HG02571 (cell line): ENCODE measurements around the gene KCNQ1OT1.

Experiments
- ATAC-seq: cut with Tn5 transposase; IDR thresholded peaks from one replicate; pipeline ENCODE4 v1.9.1; 2021; ENCODE audit warnings: mild to moderate bottlenecking, moderate library complexity; ENCODE audit not compliant: unreplicated experiment

The KCNQ1OT1 gene

GRCh38 chr11:2574043-2574552, 125.7 kb downstream of the KCNQ1OT1 start:
- ATAC-seq = no peak

GRCh38 chr11:2573240-2574042, 126.4 kb downstream of the KCNQ1OT1 start:
- ATAC-seq = no peak

- ATAC-seq = no peak
Measured at GRCh38 chr11:2572491-2573239, 127.1 kb downstream of the KCNQ1OT1 start.

- no peak for ATAC-seq
Measured at GRCh38 chr11:2571598-2572281, 128.1 kb downstream of the KCNQ1OT1 start.

GRCh38 chr11:2570841-2571597, 128.8 kb downstream of the KCNQ1OT1 start:
- no peak for ATAC-seq

GRCh38 chr11:2570211-2570811, 129.5 kb downstream of the KCNQ1OT1 start:
- no peak for ATAC-seq

GRCh38 chr11:2569731-2570210, 130.0 kb downstream of the KCNQ1OT1 start:
- no peak for ATAC-seq

- ATAC-seq = no peak
Measured at GRCh38 chr11:2569321-2569721, 130.5 kb downstream of the KCNQ1OT1 start.

GRCh38 chr11:2567026-2567671, 132.6 kb downstream of the KCNQ1OT1 start:
- ATAC-seq = no peak

- ATAC-seq = no peak
Measured at GRCh38 chr11:2566223-2567025, 133.4 kb downstream of the KCNQ1OT1 start.

GRCh38 chr11:2565447-2566222, 134.2 kb downstream of the KCNQ1OT1 start:
- no peak for ATAC-seq

- no peak for ATAC-seq
Measured at GRCh38 chr11:2564588-2565425, 135.0 kb downstream of the KCNQ1OT1 start.

GRCh38 chr11:2564008-2564530, 135.7 kb downstream of the KCNQ1OT1 start:
- no peak for ATAC-seq

GRCh38 chr11:2563213-2564007, 136.4 kb downstream of the KCNQ1OT1 start:
- ATAC-seq = no peak

- ATAC-seq = no peak
Measured at GRCh38 chr11:2562890-2563212, 136.9 kb downstream of the KCNQ1OT1 start.
